Testis (tissue), 3 donors: Measurements from ENCODE around the gene ITSN2. TPM values are rescaled to one million over a fixed set of nuclear protein-coding genes. Genes with fewer than 3 reads are reported as not detected.

Experiments used
- DNase-seq: peaks from one replicate; pipeline ENCODE4 v3.0.0-alpha.2; 2019
- H3K27ac ChIP-seq, 2 donors: fragments of 200-600 bp; sonication (generic); one replicate each; pipeline ENCODE4 v1.5.1; 2019
- H3K27me3 ChIP-seq: fragments of 200-600 bp; sonication (generic); one replicate; pipeline ENCODE4 v1.5.1; 2019
- H3K36me3 ChIP-seq: fragments of 200-600 bp; sonication (generic); one replicate; pipeline ENCODE4 v1.5.1; 2017; ENCODE audit warnings: low read depth; ENCODE audit errors: missing control alignments
- H3K4me1 ChIP-seq: fragments of 200-600 bp; sonication (generic); one replicate; pipeline ENCODE4 v1.5.1; 2019
- H3K4me3 ChIP-seq, 2 donors: fragments of 200-600 bp; sonication (generic); one replicate each; pipeline ENCODE4 v1.5.1; 2017 to 2019
- H3K9me3 ChIP-seq: fragments of 200-600 bp; sonication (generic); one replicate; pipeline ENCODE4 v1.5.1; 2017
- CTCF ChIP-seq, 3 experiments: fragments of 450-650 bp in 2 of 3; fragments of 200-600 bp in 1 of 3; sonication (generic) in 1 of 3; IDR thresholded peaks; one replicate each; pipeline ENCODE4 v1.5.1; 2016 to 2019; ENCODE audit warnings: antibody characterized with exemption in 3 of 3, mild to moderate bottlenecking in 2 of 3, moderate library complexity in 1 of 3
- POLR2A ChIP-seq: fragments of 450-650 bp; IDR thresholded peaks from one replicate; pipeline ENCODE4 v1.6.1; 2017; ENCODE audit warnings: antibody characterized with exemption, mild to moderate bottlenecking, moderate library complexity
- WGBS, 2 donors: methylation state at CpG; one replicate each; pipeline ENCODE4 v1.1.5; 2018; 5-methylcytosine and 5-hydroxymethylcytosine counted together
- intact Hi-C: fragments of 100-400 bp; cut with DNase I; formaldehyde crosslinking; loops from one replicate; pipeline ENCODE4 v1.15.1; 2023; ENCODE audit warnings: low total_unique reads
- polyA plus RNA-seq: library from polyadenylated mRNA; stranded (reverse); fragments of 350-450 nt; fragmentation: Illumina TruSeq; extraction: RNeasy Lipid Tissue Mini Kit (QIAGEN cat#74804); gene quantifications from one replicate; pipeline ENCODE4 v1.2.3, GENCODE V29; 2014; ENCODE audit warnings: low read depth, low replicate concordance; ENCODE audit not compliant: insufficient read depth
- total RNA-seq, 2 donors: library from RNA; depleted of rRNA; stranded (reverse); fragments of >200 nt; gene quantifications; one replicate each; pipeline ENCODE4 v1.2.3, GENCODE V29; 2016

Gene ITSN2
- total and polyA plus RNA-seq, 3 donors from 2014 or later: 9.1 to 53.8 (median 43.4) TPM

DNA sequence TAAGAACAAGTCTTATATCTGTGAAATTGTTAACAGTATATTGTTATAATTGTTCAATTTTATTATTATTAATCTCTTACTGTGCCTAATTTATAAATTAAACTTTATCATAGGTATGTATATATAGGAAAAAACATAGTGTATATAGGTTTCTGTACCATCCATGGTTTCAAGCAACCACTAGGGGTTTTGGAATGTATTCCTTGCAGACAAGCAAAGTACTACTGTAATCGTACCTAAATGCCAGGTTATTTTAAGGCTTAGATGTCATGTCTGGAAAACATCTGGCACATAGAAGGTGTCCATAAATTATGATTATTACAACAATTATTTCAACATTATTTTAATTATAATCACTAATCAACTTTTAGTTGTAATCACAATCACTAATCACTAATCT, 8.4 kb downstream of the ITSN2 start:
- Histone ChIP-seq H3K36me3 (no peaks in the 10 kb centered on the region), H3K9me3 (no peaks in the 10 kb centered on the region), H3K4me3 (no peak overlapping the region), H3K27ac (no peak overlapping the region), H3K4me1 (peaks cover 20% of the 10 kb centered on the region), H3K27me3 (no peaks in the 10 kb centered on the region)
- WGBS, 2 donors: 43 to 60% methylated on average over 1 of the region's 1 CpG
- no peak for DNase-seq
- intact Hi-C loops: no loop called here
- TF ChIP-seq POLR2A (no peak), CTCF (IDR thresholded peaks at IDR 0.05) (peak in 2 of 3 experiments; percentile 10 to 13)

GRCh38 chr2:24351627-24351938, 8.8 kb downstream of the ITSN2 start:
- Histone ChIP-seq H3K9me3 (no peaks in the 10 kb centered on the region), H3K27me3 (no peaks in the 10 kb centered on the region), H3K27ac (no peak overlapping the region), H3K4me1 (peaks cover 20% of the 10 kb centered on the region), H3K4me3 (no peak overlapping the region), H3K36me3 (no peaks in the 10 kb centered on the region)
- TF ChIP-seq POLR2A (no peak), CTCF (IDR thresholded peaks at IDR 0.05) (no peak)
- intact Hi-C loops: no loop called here
- no peak for DNase-seq
- 59 to 66% methylated on average over 3 of the region's 3 CpGs for WGBS, 2 donors

- no peaks in the 10 kb centered on the region for H3K9me3 ChIP-seq
- no peaks in the 10 kb centered on the region for H3K36me3 ChIP-seq
- no peaks in the 10 kb centered on the region for H3K27me3 ChIP-seq
- DNase-seq: no peak
- no peak overlapping the region for H3K27ac ChIP-seq
- no peak for TF ChIP-seq POLR2A
- TF ChIP-seq CTCF (IDR thresholded peaks at IDR 0.05): no peak
- no peak overlapping the region for H3K4me3 ChIP-seq
- intact Hi-C loops: no loop called here
- H3K4me1 ChIP-seq: peaks cover 20% of the 10 kb centered on the region
- WGBS, 2 donors: 83 to 90% methylated on average over 7 of the region's 7 CpGs
Observed at GRCh38 chr2:24350826-24351626, 9.3 kb downstream of the ITSN2 start.

- H3K4me1 ChIP-seq: peaks cover 19% of the 10 kb centered on the region
- no peaks in the 10 kb centered on the region for H3K9me3 ChIP-seq
- intact Hi-C loops: no loop called here
- H3K4me3 ChIP-seq: no peak overlapping the region
- peak overlapping the region in 1 of 2 donors; percentile 20 for H3K27ac ChIP-seq
- no peaks in the 10 kb centered on the region for H3K27me3 ChIP-seq
- DNase-seq: no peak
- H3K36me3 ChIP-seq: no peaks in the 10 kb centered on the region
- TF ChIP-seq CTCF (IDR thresholded peaks at IDR 0.05) (no peak), POLR2A (no peak)
Observed at GRCh38 chr2:24349097-24349496, 11.2 kb downstream of the ITSN2 start.

DNA sequence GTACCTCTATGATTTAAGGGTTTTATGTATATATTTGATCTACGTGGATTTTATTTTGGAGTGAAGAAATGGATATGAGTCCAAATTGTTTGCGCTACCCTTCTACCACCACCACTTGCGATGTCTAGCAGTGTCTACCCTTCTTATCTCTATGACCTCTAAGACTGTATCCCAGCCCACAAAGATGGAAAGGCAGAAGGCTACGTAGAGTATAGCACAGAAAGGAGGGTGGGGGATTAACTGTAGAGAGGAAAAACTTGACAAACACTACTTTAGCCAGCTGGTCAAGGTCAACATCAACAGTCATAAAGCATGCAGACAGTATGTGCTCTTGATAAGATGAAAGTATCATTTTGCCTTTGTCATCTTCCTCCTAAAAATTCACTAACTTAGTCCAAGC, 14.4 kb downstream of the ITSN2 start:
- Histone ChIP-seq H3K4me1 (peaks cover 7% of the 10 kb centered on the region), H3K36me3 (no peaks in the 10 kb centered on the region), H3K27ac (no peak overlapping the region), H3K9me3 (no peaks in the 10 kb centered on the region), H3K27me3 (no peaks in the 10 kb centered on the region), H3K4me3 (no peak overlapping the region)
- WGBS, 2 donors: 72 to 83% methylated on average over 4 of the region's 4 CpGs
- intact Hi-C loops: no loop called here
- DNase-seq: no peak
- TF ChIP-seq CTCF (IDR thresholded peaks at IDR 0.05) (no peak), POLR2A (no peak)
